ENCODE data around the gene PDE8A. TPM values are rescaled to one million over a fixed set of nuclear protein-coding genes. Genes with fewer than 3 reads are reported as not detected.

The PDE8A gene
- total RNA-seq, 1 experiment from 2014 or later, result 32.0 TPM

DNA sequence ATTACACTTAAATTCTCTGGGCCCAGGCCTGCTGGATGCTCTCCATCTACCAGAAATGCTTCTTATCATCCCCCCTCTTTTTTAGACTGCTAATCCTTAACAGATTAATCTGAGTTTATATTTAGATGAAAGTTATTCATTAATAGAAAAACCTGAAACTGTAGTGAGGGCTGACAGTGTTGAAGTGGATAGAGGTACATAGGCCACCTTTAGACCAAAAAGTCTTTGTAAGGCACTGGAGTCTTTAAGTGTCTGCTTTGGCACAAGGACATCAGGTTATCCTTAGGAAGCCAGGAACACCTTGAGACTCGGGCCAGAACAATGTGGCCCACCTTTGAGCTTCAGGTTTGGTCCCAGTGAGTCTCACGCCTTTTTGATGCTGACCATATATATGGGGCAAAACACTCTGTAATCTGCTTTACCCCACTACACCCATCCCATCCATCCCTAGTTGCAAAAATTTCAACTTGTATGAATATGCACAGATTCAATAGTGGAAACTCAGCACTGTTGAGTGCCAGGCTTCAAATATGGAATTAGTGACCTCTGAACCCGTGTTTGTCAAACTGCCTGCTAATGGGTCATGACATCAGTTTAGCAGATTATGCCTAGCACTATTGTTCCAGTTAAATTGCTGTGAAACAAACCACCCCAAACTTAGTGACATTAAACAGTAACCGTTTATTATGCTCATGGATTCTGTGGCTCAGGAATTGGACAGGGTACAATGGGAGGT, 44.0 kb downstream of the PDE8A start:
- POLR2A ChIA-PET, result no interaction called here
- peaks cover 22% of the 10 kb centered on the region for H3K4me1 ChIP-seq

DNA sequence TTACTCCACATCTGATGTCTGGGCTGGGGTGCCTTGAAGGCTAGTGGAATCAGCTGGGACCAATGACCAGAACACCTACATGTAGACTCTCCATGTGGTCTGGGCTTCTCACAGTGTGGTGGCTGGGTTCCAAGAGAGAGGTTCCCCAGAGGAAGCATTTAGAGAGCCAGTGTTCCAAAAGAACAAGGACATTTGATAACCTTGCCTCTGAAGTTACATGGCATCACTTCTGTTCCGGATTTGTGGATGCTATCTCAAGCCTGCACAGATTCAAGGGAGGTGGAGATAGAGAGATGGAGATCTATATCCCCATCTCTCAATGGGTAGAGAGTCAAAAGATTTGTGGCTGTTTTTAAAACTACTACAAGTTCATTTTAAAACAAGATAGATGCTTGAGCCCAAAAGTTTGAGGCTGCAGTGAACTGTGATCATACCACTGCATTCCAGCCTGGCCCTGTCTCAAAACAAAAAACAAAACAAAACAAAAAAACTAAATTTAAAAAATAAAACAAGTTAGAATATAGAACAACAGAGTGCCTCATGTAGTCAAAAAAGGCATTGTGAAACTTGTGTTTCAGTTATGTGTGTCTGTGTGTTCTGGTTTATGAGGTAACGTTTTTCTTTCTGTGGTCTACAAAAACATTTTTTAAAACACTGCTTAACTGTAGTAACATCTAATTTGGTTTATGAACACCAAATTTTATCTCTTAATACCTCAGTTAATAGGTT, 44.8 kb downstream of the PDE8A start:
- Histone ChIP-seq H3K4me1 (peaks cover 30% of the 10 kb centered on the region), H3K4me3 (ENCODE audit: low read depth, low read length) (no peak overlapping the region), H3K36me3 (ENCODE audit: control insufficient read depth, insufficient read depth, low read length) (no peaks in the 10 kb centered on the region), H3K27me3 (replicated peaks; ENCODE audit: control insufficient read depth, insufficient read depth, low read length) (no peaks in the 10 kb centered on the region), H3K9me3 (no peaks in the 10 kb centered on the region)
- POLR2A ChIA-PET, result no interaction called here
- peaks cover 24% of the 10 kb centered on the region for H3K4me1 Mint-ChIP-seq (ENCODE audit: low read depth, unreplicated experiment)
- H3K9me3 Mint-ChIP-seq (ENCODE audit: unreplicated experiment), result no peaks in the 10 kb centered on the region
- no peak overlapping the region for H3K4me3 Mint-ChIP-seq (ENCODE audit: unreplicated experiment)
- intact Hi-C loops (cut with micrococcal nuclease; ENCODE audit: unreplicated experiment), result no loop called here
- CTCF ChIA-PET, result no interaction called here
- DNase-seq, result no peak
- no TSS peak for BruUV-seq (replicated peaks)
- TF ChIP-seq, protein P1, sequence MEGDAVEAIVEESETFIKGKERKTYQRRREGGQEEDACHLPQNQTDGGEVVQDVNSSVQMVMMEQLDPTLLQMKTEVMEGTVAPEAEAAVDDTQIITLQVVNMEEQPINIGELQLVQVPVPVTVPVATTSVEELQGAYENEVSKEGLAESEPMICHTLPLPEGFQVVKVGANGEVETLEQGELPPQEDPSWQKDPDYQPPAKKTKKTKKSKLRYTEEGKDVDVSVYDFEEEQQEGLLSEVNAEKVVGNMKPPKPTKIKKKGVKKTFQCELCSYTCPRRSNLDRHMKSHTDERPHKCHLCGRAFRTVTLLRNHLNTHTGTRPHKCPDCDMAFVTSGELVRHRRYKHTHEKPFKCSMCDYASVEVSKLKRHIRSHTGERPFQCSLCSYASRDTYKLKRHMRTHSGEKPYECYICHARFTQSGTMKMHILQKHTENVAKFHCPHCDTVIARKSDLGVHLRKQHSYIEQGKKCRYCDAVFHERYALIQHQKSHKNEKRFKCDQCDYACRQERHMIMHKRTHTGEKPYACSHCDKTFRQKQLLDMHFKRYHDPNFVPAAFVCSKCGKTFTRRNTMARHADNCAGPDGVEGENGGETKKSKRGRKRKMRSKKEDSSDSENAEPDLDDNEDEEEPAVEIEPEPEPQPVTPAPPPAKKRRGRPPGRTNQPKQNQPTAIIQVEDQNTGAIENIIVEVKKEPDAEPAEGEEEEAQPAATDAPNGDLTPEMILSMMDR (IDR thresholded peaks at IDR 0.05; ENCODE audit: insufficient read depth in 1 of 2, low read depth in 1 of 2, low read length in 1 of 2, severe bottlenecking in 1 of 2, unreplicated experiment in 1 of 2), result no peak
- H3K27ac Mint-ChIP-seq (ENCODE audit: unreplicated experiment), result no peak overlapping the region
- peaks cover 9% of the 10 kb centered on the region for H3K36me3 Mint-ChIP-seq (ENCODE audit: insufficient read depth, unreplicated experiment)
- H3K27me3 Mint-ChIP-seq (ENCODE audit: insufficient read depth, unreplicated experiment), result no peaks in the 10 kb centered on the region

More for the DNA sequence above, 44.0 kb downstream of the PDE8A start:
- peaks cover 7% of the 10 kb centered on the region for H3K36me3 Mint-ChIP-seq (ENCODE audit: insufficient read depth, unreplicated experiment)
- H3K9me3 Mint-ChIP-seq (ENCODE audit: unreplicated experiment), result no peaks in the 10 kb centered on the region
- Histone ChIP-seq H3K4me3 (ENCODE audit: low read depth, low read length) (no peak overlapping the region), H3K27me3 (replicated peaks; ENCODE audit: control insufficient read depth, insufficient read depth, low read length) (no peaks in the 10 kb centered on the region), H3K9me3 (no peaks in the 10 kb centered on the region), H3K36me3 (ENCODE audit: control insufficient read depth, insufficient read depth, low read length) (no peaks in the 10 kb centered on the region)
- H3K4me1 Mint-ChIP-seq (ENCODE audit: low read depth, unreplicated experiment), result peaks cover 17% of the 10 kb centered on the region
- H3K4me3 Mint-ChIP-seq (ENCODE audit: unreplicated experiment), result no peak overlapping the region
- TF ChIP-seq, protein P1 (IDR thresholded peaks at IDR 0.05; ENCODE audit: insufficient read depth in 1 of 2, low read depth in 1 of 2, low read length in 1 of 2, severe bottlenecking in 1 of 2, unreplicated experiment in 1 of 2), result no peak
- no peak for DNase-seq
- H3K27me3 Mint-ChIP-seq (ENCODE audit: insufficient read depth, unreplicated experiment), result no peaks in the 10 kb centered on the region
- CTCF ChIA-PET, result no interaction called here
- intact Hi-C loops (cut with micrococcal nuclease; ENCODE audit: unreplicated experiment), result no loop called here
- H3K27ac Mint-ChIP-seq (ENCODE audit: unreplicated experiment), result no peak overlapping the region
- no TSS peak for BruUV-seq (replicated peaks)

GRCh38 chr15:85027033-85027380, 45.4 kb downstream of the PDE8A start:
- no TSS peak for BruUV-seq (replicated peaks)
- Histone ChIP-seq H3K4me1 (peaks cover 35% of the 10 kb centered on the region), H3K9me3 (no peaks in the 10 kb centered on the region), H3K4me3 (ENCODE audit: low read depth, low read length) (no peak overlapping the region), H3K36me3 (ENCODE audit: control insufficient read depth, insufficient read depth, low read length) (no peaks in the 10 kb centered on the region), H3K27me3 (replicated peaks; ENCODE audit: control insufficient read depth, insufficient read depth, low read length) (no peaks in the 10 kb centered on the region)
- CTCF ChIA-PET, result no interaction called here
- Mint-ChIP-seq H3K27me3 (ENCODE audit: insufficient read depth, unreplicated experiment) (no peaks in the 10 kb centered on the region), H3K27ac (ENCODE audit: unreplicated experiment) (no peak overlapping the region), H3K36me3 (ENCODE audit: insufficient read depth, unreplicated experiment) (peaks cover 9% of the 10 kb centered on the region), H3K9me3 (ENCODE audit: unreplicated experiment) (no peaks in the 10 kb centered on the region), H3K4me1 (ENCODE audit: low read depth, unreplicated experiment) (peaks cover 30% of the 10 kb centered on the region), H3K4me3 (ENCODE audit: unreplicated experiment) (no peak overlapping the region)
- intact Hi-C loops (cut with micrococcal nuclease; ENCODE audit: unreplicated experiment), result no loop called here
- TF ChIP-seq, protein P1 (IDR thresholded peaks at IDR 0.05; ENCODE audit: insufficient read depth in 1 of 2, low read depth in 1 of 2, low read length in 1 of 2, severe bottlenecking in 1 of 2, unreplicated experiment in 1 of 2), result no peak
- POLR2A ChIA-PET, result no interaction called here
- DNase-seq, result no peak
